Omental fat pad (tissue), 3 donors: ENCODE results near the gene SMIM45.

Experiments
- ATAC-seq: fragments of 150-250 bp; one replicate; pipeline ENCODE4 v1.9.1; 2016; ENCODE audit warnings: mild to moderate bottlenecking, moderate library complexity; ENCODE audit not compliant: low FRiP score
- DNase-seq: peaks from one replicate; pipeline ENCODE4 v3.0.0-alpha.2; 2019; ENCODE audit warnings: low spot score
- CTCF ChIP-seq, 3 donors: fragments of 450-650 bp; IDR thresholded peaks; one replicate each; pipeline ENCODE4 v1.5.1; 2016 to 2017; ENCODE audit warnings: antibody characterized with exemption in 3 of 3, mild to moderate bottlenecking in 3 of 3, moderate library complexity in 2 of 3

SMIM45 gene

GRCh38 chr22:41913040-41913719 lies 38.8 kb upstream of the SMIM45 start:
- TF ChIP-seq CTCF (IDR thresholded peaks at IDR 0.05), result no peak
- ATAC-seq, result no peak
- DNase-seq, result no peak

- DNase-seq, result no peak
- TF ChIP-seq CTCF (IDR thresholded peaks at IDR 0.05), result no peak
- ATAC-seq, result no peak
These were observed 38.0 kb upstream of the SMIM45 start for GRCh38 chr22:41913842-41914534.

- TF ChIP-seq CTCF (IDR thresholded peaks at IDR 0.05), result no peak
- DNase-seq, result no peak
- ATAC-seq, result no peak
These were observed 37.3 kb upstream of the SMIM45 start for GRCh38 chr22:41914611-41915034.

DNA sequence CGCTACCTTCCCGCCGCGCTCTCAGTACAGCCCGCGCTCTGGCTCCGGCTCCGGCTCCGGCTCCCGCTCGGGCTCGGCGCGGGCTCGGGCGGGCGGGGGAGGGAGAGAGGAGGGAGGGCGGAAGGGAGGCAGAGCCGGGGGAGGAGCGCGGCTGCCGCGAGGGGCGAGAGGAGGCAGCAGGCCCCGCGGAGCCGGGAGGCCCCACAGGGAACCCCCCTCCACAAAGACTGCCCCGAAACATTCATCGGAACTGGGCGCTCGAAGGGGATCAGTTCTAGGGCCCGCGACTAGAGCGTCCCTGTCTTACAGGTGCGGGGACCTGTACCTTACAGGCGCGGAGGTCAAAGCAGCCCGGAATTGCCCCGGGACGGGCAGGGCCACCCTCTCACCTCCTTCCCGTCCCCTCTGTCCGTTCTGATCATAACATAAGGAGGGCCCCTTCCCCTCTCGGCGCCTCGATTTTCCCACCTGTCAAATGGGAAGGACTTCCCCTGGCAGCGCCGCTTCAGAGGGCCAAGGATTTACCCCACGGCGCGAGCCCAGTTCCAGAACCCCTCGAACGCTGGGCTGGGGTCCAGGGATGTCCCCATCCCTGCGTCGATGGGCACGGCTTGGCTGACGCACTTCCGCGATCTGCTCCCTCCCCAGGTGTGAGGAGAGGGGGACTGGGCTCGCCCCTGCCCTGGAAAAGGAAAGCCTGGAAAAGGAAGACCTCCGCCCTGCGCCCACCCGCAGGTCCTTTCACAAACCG lies 36.7 kb upstream of the SMIM45 start, which contains the start of gene SHISA8:
SHISA8 (minus strand) TSS at position 40 of the 751 bp plus-strand sequence. CDS start 407 bp downstream, outside the sequence.
- TF ChIP-seq CTCF (IDR thresholded peaks at IDR 0.05), result no peak
- ATAC-seq (peak; percentile 51), DNase-seq (no peak)

GRCh38 chr22:41915786-41916493 lies 36.0 kb upstream of the SMIM45 start:
- DNase-seq (no peak), ATAC-seq (no peak)
- TF ChIP-seq CTCF (IDR thresholded peaks at IDR 0.05), result no peak

DNA sequence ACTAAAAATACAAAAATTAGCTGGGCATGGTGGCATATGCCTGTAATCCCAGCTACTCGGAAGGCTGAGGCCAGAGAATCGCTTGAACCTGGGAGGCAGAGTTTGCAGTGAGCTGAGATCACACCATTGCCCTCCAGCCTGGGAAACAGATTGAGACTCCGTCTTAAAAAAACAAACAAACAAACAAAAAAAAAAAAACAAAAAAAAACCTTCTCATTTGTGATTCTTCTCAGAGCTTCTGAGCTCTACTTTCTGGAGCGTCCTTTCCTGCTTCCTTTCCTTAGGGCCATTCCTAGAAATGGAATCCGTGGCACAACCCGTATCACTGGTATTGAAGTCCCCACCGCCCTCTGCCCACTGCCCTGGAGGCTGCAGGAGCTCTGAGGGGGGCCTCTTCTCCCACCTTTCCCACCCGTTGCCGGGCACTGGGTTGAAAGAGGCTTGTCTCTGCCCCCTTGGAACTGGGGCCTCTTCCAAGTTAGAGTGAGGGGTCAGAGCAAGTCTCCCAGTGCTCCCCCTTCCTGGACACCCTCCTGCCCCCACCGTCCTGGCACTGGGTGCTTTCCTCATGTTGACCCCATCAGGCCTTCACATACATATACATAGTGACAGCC lies 35.1 kb upstream of the SMIM45 start:
- no peak for TF ChIP-seq CTCF (IDR thresholded peaks at IDR 0.05)

More for the DNA sequence above, 35.1 kb upstream of the SMIM45 start:
- DNase-seq, result no peak
- no peak for ATAC-seq
